Osteoblast (primary cell): ENCODE results near the gene ATOH8. TPM values are rescaled to one million over a fixed set of nuclear protein-coding genes. Genes with fewer than 3 reads are reported as not detected.
A peak's percentile ranks its signal among the peaks of the same experiment; 100 is the strongest.

Experiments
- DNase-seq: peaks from one replicate; pipeline ENCODE4 v3.0.0; 2011; ENCODE audit warnings: low spot score, mixed read lengths; ENCODE audit not compliant: insufficient read length; ENCODE audit errors: missing footprints
- H2AFZ ChIP-seq: 2 replicates; pipeline ENCODE4 v1.6.0; 2011; ENCODE audit warnings: mild to moderate bottlenecking, low read length
- H3K27ac ChIP-seq: 2 replicates; pipeline ENCODE4 v1.5.1; 2011; ENCODE audit warnings: mild to moderate bottlenecking, low read depth, low read length, moderate library complexity
- H3K27me3 ChIP-seq: 2 replicates; pipeline ENCODE4 v1.6.0; 2012; ENCODE audit warnings: mild to moderate bottlenecking, control low read depth, inconsistent platforms, low read length, moderate library complexity; ENCODE audit not compliant: insufficient read depth
- H3K36me3 ChIP-seq: 2 replicates; pipeline ENCODE4 v1.5.1; 2011; ENCODE audit warnings: mild to moderate bottlenecking, low read length, control low read depth, moderate library complexity; ENCODE audit not compliant: insufficient read depth
- H3K4me1 ChIP-seq: 2 replicates; pipeline ENCODE4 v1.5.1; 2011; ENCODE audit warnings: mild to moderate bottlenecking, low read length, control low read depth, moderate library complexity; ENCODE audit not compliant: insufficient read depth
- H3K4me2 ChIP-seq: 2 replicates; pipeline ENCODE4 v1.6.0; 2011; ENCODE audit warnings: mild to moderate bottlenecking, low read length; ENCODE audit not compliant: insufficient read depth
- H3K4me3 ChIP-seq: fragments of 200-600 bp; sonication (generic); 3 replicates; pipeline ENCODE4 v1.5.1; 2012; ENCODE audit warnings: mild to moderate bottlenecking, low read length, inconsistent platforms; ENCODE audit not compliant: insufficient read depth
- H3K79me2 ChIP-seq: 2 replicates; pipeline ENCODE4 v1.6.0; 2012; ENCODE audit warnings: mild to moderate bottlenecking, low read length, control low read depth, inconsistent platforms; ENCODE audit not compliant: insufficient read depth
- H3K9me3 ChIP-seq: 2 replicates; pipeline ENCODE4 v1.5.1; 2011; ENCODE audit warnings: low read depth, low read length, control low read depth
- H4K20me1 ChIP-seq: 2 replicates; pipeline ENCODE4 v1.6.0; 2012; ENCODE audit warnings: mild to moderate bottlenecking, low read length, control low read depth; ENCODE audit not compliant: insufficient read depth
- CTCF ChIP-seq: IDR thresholded peaks from 2 replicates; pipeline ENCODE4 v1.5.1; 2011; ENCODE audit warnings: mild to moderate bottlenecking, low read depth, low read length, moderate library complexity; ENCODE audit errors: extremely low read depth
- total RNA-seq: library from RNA; depleted of rRNA; stranded (reverse); fragments of >200 nt; gene quantifications from 2 replicates; pipeline ENCODE4 v1.2.3, GENCODE V29; 2012

ATOH8 gene
- total RNA-seq, 1 donor = 35.1 TPM

- Histone ChIP-seq H3K9me3 (no peaks in the 10 kb centered on the region), H3K27ac (peak overlapping the region; percentile 71), H2AFZ (no peak overlapping the region), H3K4me3 (peak overlapping the region; percentile 93), H4K20me1 (peaks cover 29% of the 10 kb centered on the region), H3K4me2 (peak overlapping the region; percentile 94), H3K36me3 (peaks cover 11% of the 10 kb centered on the region), H3K4me1 (peaks cover 26% of the 10 kb centered on the region), H3K79me2 (peaks cover 50% of the 10 kb centered on the region), H3K27me3 (no peaks in the 10 kb centered on the region)
- peak; percentile 94 for DNase-seq
- TF ChIP-seq CTCF = no peak
These were observed 713 bp downstream of the ATOH8 start for GRCh38 chr2:85754313-85755095.

- Histone ChIP-seq H3K4me2 (peak overlapping the region; percentile 94), H3K9me3 (no peaks in the 10 kb centered on the region), H3K79me2 (peaks cover 58% of the 10 kb centered on the region), H3K36me3 (peaks cover 11% of the 10 kb centered on the region), H3K27ac (peak overlapping the region; percentile 71), H4K20me1 (peaks cover 37% of the 10 kb centered on the region), H3K27me3 (no peaks in the 10 kb centered on the region), H3K4me1 (peaks cover 28% of the 10 kb centered on the region), H2AFZ (peak overlapping the region; percentile 59), H3K4me3 (peak overlapping the region; percentile 93)
- no peak for TF ChIP-seq CTCF
- peak; percentile 92 for DNase-seq
These were observed 1.6 kb downstream of the ATOH8 start for GRCh38 chr2:85755122-85756027.

- H3K79me2 ChIP-seq = peaks cover 67% of the 10 kb centered on the region
- H3K27ac ChIP-seq = no peak overlapping the region
These were observed 2.4 kb downstream of the ATOH8 start for GRCh38 chr2:85756195-85756594.

More at GRCh38 chr2:85756195-85756594, 2.4 kb downstream of the ATOH8 start:
- no peaks in the 10 kb centered on the region for H3K9me3 ChIP-seq
- H3K36me3 ChIP-seq = peaks cover 11% of the 10 kb centered on the region
- H3K27me3 ChIP-seq = no peaks in the 10 kb centered on the region
- DNase-seq = peak; percentile 76
- H3K4me2 ChIP-seq = peak overlapping the region; percentile 94
- no peak overlapping the region for H2AFZ ChIP-seq
- H3K4me3 ChIP-seq = peak overlapping the region; percentile 93
- no peak for TF ChIP-seq CTCF
- peaks cover 45% of the 10 kb centered on the region for H4K20me1 ChIP-seq
- peaks cover 24% of the 10 kb centered on the region for H3K4me1 ChIP-seq
